Measurements from ENCODE around the gene COMMD10. TPM values are rescaled to one million over a fixed set of nuclear protein-coding genes. Genes with fewer than 3 reads are reported as not detected.

Gene COMMD10
- total RNA-seq, 1 donor from 2014 or later: 28.6 TPM

DNA sequence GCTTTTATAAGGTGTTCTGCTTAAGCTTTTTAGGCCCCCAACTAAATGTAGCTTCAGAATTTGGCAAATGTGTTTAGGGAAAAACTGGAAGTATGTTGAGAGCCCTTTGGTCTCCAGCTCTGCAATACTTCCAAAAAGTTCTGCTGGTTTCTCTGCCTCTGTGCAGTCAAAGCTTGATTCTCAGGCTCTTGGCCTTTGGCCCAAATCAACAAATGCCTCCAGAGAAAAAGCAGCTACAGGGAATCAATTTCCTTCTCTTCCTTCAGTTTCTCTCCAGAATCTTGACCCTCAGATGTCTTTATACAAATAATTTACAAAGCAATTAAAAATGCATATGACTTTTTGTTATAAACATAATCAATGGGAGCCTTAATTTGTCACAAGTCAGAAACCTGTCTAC is 235.7 kb downstream of the COMMD10 start:
- no peak overlapping the region for H3K27ac Mint-ChIP-seq
- H3K36me3 Mint-ChIP-seq: peaks cover 27% of the 10 kb centered on the region
- no peaks in the 10 kb centered on the region for H3K27me3 Mint-ChIP-seq
- TF ChIP-seq CTCF (conservative IDR thresholded peaks at IDR 0.05): no peak
- no peaks in the 10 kb centered on the region for H3K4me1 Mint-ChIP-seq (ENCODE audit: unreplicated experiment)
- peaks cover 11% of the 10 kb centered on the region for H3K9me3 Mint-ChIP-seq
- H3K4me3 Mint-ChIP-seq: no peak overlapping the region
- no peak for DNase-seq (ENCODE audit: extremely low spot score, unreplicated experiment)

- TF ChIP-seq CTCF (conservative IDR thresholded peaks at IDR 0.05): no peak
- H3K27ac Mint-ChIP-seq: no peak overlapping the region
- no peaks in the 10 kb centered on the region for H3K4me1 Mint-ChIP-seq (ENCODE audit: unreplicated experiment)
- H3K9me3 Mint-ChIP-seq: peaks cover 24% of the 10 kb centered on the region
- no peaks in the 10 kb centered on the region for H3K27me3 Mint-ChIP-seq
- peaks cover 26% of the 10 kb centered on the region for H3K36me3 Mint-ChIP-seq
- no peak for DNase-seq (ENCODE audit: extremely low spot score, unreplicated experiment)
- no peak overlapping the region for H3K4me3 Mint-ChIP-seq
These were observed 244.7 kb downstream of the COMMD10 start for GRCh38 chr5:116329503-116329902.

DNA sequence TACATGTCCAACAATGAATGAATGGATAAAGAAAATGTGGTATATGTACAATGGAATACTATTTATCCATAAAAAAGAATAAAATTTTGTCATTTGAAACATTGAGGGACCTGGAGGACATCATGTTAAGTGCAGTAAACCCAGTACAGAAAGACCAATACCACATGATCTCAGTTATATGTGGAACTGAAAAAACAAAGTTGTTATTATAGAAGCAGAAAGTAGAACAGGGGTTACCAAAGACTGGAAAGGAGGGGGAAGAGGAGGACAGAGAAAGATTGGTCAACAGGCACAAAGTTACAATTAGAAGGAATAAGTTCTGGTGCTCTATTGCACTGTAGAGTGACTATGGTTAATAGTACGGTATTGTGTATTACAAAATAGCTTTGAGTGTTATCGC is 256.0 kb downstream of the COMMD10 start:
- Mint-ChIP-seq H3K27ac (no peak overlapping the region), H3K4me1 (ENCODE audit: unreplicated experiment) (no peaks in the 10 kb centered on the region), H3K9me3 (peaks cover 9% of the 10 kb centered on the region), H3K36me3 (peaks cover 5% of the 10 kb centered on the region), H3K4me3 (no peak overlapping the region), H3K27me3 (no peaks in the 10 kb centered on the region)
- no peak for TF ChIP-seq CTCF (conservative IDR thresholded peaks at IDR 0.05)
- DNase-seq (ENCODE audit: extremely low spot score, unreplicated experiment): no peak

Other genes starting within 250 kb of the COMMD10 start
- gene ATG12, start 243.5 kb upstream of the COMMD10 start, total RNA-seq (ENCODE audit: low replicate concordance): 34.4 and 45.9 TPM in 2 replicates
- gene AP3S1, start 243.1 kb upstream of the COMMD10 start, total RNA-seq (ENCODE audit: low replicate concordance): 77.5 and 78.1 TPM in 2 replicates
- 0.19 TPM in 1 of 2 replicates, not detected in the other for gene LVRN, start 122.5 kb upstream of the COMMD10 start, total RNA-seq (ENCODE audit: low replicate concordance)
- gene ARL14EPL, start 52.6 kb upstream of the COMMD10 start, total RNA-seq (ENCODE audit: low replicate concordance): not detected in 2 replicates